NOMO-1 (cell line): ENCODE results near the gene MRPL23.

ENCODE experiments used
- DNase-seq, 2 experiments: peaks; one replicate each; lab custom pipeline; 2025; ENCODE audit not compliant: unreplicated experiment in 2 of 2; lab: John Stamatoyannopoulos, UW

Gene MRPL23

GRCh38 chr11:1920909-1921573 lies 26.1 kb upstream of the MRPL23 start:
- no peak for DNase-seq

GRCh38 chr11:1921574-1922141 lies 25.5 kb upstream of the MRPL23 start:
- DNase-seq = no peak

DNA sequence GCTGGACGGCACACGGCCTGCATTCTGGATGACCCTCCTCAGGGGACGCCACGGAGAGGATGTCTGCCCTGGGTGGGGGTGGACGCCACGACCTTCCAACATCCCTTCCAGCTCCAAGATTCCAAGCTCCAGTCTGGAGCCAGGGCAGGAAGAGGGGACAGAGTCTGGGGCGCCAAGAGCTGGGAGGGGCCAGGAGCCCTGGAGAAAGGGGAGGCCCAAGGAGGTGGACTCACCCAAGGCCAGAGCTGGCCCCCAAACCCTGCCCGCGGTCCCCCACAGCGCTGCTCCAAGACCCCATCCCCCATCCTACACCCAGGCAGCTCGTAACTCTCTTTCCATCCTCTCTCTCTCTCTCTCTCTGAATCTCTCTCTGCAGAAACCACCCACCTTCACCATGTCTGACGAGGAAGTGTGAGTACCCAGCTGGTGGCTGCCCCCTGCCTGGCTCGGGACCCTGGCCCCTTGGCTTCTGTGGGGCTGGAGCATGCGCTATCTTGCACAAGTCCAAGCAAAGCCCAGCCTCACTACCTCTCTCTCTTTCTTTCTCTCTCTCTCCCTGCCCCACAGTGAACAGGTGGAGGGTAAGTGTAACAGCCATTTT lies 24.6 kb upstream of the MRPL23 start:
- no peak for DNase-seq

GRCh38 chr11:1923201-1923956 lies 23.8 kb upstream of the MRPL23 start:
- DNase-seq = no peak

DNA sequence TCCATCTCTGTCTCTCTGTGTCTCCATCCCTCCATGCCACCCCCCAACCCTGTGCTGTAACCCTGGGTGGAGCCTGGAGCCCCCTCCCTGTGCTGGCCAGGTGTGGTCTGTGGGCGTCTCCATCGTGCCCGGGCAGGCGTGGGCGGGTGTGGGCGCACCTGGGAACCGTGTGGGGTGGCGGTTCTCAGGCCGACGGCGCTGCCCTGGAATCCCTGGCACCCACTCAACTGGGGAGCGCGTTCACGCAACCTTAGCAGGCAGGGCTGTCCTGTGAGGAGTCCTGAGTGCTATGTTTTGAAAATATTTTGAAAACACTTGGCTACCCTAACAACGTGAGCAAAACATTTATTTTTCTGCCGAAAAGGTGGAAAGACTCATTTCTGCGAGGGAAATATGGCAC lies 23.0 kb upstream of the MRPL23 start:
- no peak for DNase-seq

DNA sequence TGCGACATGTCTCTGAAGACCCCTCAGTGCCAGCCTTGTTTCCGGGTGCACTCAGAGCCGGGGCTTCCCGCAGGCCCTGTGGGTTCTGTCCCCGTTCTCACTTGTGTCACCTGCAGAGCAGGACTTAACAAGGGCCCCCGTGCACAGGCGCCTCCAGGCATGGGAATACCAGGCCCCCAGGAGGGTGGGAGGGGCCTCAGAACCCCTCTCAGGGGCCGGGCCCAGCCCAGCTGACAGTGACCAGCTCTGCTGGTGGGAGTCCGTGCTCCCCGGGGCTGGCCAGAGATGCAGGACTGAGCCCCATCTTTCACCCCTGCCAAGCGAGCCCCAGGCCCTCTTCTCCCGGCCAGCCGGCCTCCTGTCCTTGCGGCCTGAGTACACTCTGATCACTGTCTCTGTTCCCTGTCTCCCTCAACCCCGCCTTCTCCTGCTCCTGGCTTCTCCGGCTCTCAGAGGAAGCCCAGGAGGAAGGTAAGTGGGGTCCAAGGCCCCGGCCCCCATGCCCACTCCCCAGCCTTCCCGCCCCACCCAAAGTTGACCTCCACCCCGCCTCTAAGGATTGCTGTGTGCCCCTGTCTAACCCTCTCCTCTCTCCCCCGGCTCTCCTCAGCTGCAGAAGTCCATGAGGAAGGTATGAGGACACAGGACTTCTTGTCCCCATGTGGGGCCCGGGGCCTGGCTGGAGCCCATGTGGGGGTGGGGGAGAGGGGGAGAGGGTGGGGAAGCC lies 22.3 kb upstream of the MRPL23 start:
- no peak for DNase-seq

DNA sequence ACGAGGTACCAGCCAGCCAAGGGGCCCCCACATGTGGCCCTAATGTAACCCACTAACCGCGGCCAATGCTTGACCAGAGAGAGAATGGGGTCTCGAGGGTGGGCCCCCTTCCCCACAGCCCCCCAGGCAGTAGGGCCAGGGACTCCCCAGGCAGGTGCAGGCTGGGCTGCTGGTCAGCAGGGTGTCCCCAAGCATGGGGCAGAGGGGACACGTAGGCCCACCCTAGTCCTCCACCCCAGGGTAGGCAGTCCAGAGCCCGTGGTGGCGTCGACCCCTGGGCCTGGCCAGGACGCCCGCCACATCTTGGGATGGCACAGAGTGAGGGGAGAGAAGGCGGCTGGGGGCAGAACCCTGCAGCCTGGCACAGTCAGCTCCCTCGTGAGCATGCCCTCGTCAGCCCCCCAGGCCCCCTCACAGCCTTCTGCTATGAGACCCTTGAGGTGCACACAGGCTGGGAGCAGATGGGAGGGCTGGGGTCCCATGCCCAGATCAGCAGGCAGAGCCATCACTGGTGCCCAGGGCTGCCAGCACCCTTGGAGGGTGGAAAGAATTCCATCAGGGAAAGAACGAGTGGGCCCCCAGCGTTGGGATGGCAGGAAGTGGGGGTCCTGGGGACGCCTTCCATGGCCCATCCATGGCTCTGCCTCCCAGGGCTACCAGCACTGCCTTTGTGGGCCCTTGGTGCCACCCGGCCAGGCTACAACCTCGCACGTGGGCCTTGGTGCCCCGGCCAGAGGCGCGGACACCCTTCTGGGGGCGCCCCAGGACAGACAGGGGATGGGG lies 21.6 kb upstream of the MRPL23 start:
- no peak for DNase-seq

- DNase-seq = no peak
Observed at GRCh38 chr11:1926156-1927025, 20.7 kb upstream of the MRPL23 start.

DNA sequence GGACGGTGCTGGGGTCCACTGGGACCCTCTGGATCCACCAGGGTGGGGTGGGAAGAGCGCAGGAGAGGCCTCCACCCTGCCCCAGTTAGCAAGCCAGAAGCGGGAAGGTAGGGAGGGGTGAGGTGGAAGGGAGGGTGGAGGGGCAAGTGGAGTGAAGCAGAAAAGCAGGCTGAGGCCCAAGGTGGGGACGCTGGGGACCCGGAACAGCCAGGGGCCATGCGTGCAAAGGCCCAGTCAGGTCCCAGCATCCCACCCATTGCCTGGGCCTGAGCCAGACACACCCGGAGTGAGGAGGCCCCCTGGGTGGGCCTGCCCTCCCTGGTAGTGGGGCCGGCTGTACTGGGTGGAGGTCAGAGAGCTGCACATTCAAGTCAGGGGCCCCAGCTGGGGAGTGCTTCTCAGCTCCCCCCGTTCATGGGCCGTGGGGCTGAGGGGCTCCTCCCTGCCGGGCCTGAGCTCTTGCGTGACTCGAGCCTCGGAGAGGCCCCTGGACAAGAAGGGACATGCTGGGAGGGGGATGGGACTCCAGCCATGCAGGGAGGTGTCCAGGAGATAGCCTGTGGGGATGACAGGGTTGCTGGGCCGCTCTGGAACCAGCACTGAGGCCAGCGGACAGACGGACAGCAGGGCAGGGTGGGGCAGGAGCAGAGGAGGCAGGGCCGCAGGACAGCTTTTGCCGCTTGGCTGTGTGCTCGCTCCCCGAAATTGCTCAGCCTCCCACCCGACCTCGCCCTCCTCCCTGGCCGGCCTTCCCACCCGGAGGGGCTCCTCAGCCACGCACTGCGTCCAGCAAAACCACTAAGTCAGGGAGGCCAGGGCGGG lies 19.9 kb upstream of the MRPL23 start:
- no peak for DNase-seq

GRCh38 chr11:1927848-1928469 lies 19.2 kb upstream of the MRPL23 start:
- no peak for DNase-seq

GRCh38 chr11:1928470-1928890 lies 18.7 kb upstream of the MRPL23 start:
- DNase-seq = no peak

DNA sequence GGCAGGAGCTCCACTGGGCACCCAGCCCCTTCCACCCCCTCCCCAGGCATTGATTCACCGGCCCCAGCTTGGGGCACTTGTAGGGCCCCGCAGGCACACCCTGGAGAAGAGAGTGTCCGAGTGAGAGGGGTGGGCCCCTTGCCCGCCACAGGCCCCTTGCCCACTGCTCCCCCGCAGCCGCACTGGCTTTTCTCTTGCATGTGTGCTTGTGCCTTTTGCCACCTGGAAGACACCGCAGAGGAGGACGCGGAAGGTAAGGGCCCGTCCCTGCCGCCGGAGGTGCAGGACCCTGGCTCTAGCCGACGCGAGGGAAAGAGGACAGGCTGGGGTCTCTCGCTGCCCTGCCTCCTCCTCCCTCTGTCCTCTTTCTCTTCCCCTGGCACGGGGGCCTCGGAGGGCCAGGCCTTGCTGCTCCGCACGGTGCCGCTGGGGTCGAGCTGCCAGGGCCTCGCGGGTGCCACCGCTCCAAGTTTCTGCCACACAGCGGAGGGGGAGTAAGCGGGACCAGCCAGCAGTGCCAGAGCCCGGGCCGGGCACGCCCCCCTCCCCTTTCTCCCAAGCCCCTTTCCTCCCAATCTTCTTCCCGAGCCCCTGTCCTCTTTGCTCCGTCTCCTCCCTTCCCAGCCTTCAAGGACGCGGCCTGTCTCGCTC lies 18.1 kb upstream of the MRPL23 start:
- no peak for DNase-seq

DNA sequence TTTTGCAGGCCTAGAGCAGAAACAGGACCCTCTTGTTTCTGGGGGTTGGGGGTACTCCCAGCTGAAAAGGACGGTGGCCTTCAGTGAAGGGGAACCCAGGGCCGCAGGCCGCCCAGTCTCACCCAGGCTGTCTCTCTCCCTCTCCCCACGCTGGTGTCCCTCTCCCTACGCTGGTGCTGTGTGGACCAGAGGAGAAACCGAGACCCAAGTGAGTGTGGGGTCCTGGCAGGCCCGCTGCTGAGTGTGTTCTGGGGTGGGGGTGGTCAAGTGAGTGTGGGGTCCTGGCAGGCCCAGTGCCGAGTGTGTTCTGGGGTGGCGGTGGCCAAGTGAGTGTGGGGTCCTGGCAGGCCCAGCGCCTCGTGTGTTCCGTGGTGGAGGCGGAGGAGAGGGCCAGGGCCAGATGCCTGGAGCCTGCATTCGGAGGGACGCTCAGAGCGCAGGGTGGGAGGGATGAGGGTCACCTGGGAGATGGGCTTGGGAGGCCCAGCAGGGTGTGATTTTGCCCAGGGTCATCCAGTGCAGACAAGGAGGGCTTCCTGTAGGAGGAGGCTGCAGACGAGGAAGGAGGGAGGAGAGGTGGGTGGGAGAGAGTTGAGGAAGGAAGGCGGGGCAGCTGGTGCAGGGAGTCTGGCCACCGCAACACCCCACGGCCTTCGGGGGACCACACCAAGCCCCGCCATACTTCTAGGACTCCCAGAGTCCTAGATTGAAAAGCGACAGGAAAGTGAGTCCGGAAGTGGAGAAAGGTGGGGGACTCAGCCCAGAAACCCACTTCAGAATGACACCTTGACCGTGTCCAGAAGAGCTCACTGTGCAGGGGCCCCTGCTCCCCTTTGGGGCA lies 17.3 kb upstream of the MRPL23 start:
- no peak for DNase-seq

- DNase-seq = no peak
Observed at GRCh38 chr11:1930462-1930830, 16.7 kb upstream of the MRPL23 start.

GRCh38 chr11:1931341-1932104 lies 15.6 kb upstream of the MRPL23 start:
- DNase-seq = no peak

- DNase-seq = no peak
Observed at GRCh38 chr11:1932105-1932480, 15.0 kb upstream of the MRPL23 start.
